Pulmonary artery endothelial cell (primary cell): ENCODE data around the gene DAGLB. TPM values are rescaled to one million over a fixed set of nuclear protein-coding genes. Genes with fewer than 3 reads are reported as not detected.
"Not testable (repeated sequence)": the region's sequence is repeated elsewhere in the genome, so short reads cannot be mapped to it uniquely, and the experiment has no call there.

Source experiments
- DNase-seq: peaks from one replicate; pipeline ENCODE4 v3.0.0-alpha.2; 2011; ENCODE audit warnings: low read depth, low spot score
- total RNA-seq: library from RNA; depleted of rRNA; stranded (reverse); fragments of >200 nt; gene quantifications from 2 replicates; pipeline ENCODE4 v1.2.3, GENCODE V29; 2014

The DAGLB gene
- total RNA-seq, 1 donor from 2014 or later = 14.0 TPM

GRCh38 chr7:6461946-6462550 lies 14.3 kb upstream of the DAGLB start:
- no peak for DNase-seq

GRCh38 chr7:6460990-6461584 lies 13.3 kb upstream of the DAGLB start:
- no peak for DNase-seq

- no peak for DNase-seq
These were observed 12.5 kb upstream of the DAGLB start for GRCh38 chr7:6460303-6460702.

GRCh38 chr7:6458676-6459075 lies 10.9 kb upstream of the DAGLB start:
- DNase-seq = not testable (repeated sequence)

- no peak for DNase-seq
These were observed 6.0 kb upstream of the DAGLB start for GRCh38 chr7:6453734-6454133.

- no peak for DNase-seq
These were observed 3.5 kb upstream of the DAGLB start for GRCh38 chr7:6451224-6451705.

GRCh38 chr7:6450591-6450990 lies 2.8 kb upstream of the DAGLB start:
- not testable (repeated sequence) for DNase-seq

GRCh38 chr7:6449884-6450283 lies 2.1 kb upstream of the DAGLB start:
- DNase-seq = not testable (repeated sequence)

- no peak for DNase-seq
These were observed 1.3 kb upstream of the DAGLB start for GRCh38 chr7:6448943-6449543.

GRCh38 chr7:6446838-6447580 lies 745 bp downstream of the DAGLB start:
- no peak for DNase-seq

- no peak for DNase-seq
These were observed 3.1 kb downstream of the DAGLB start for GRCh38 chr7:6444516-6445269.

GRCh38 chr7:6443372-6443941 lies 4.3 kb downstream of the DAGLB start:
- DNase-seq = no peak

- no peak for DNase-seq
These were observed 5.6 kb downstream of the DAGLB start for GRCh38 chr7:6442114-6442513.

- DNase-seq = no peak
These were observed 7.4 kb downstream of the DAGLB start for GRCh38 chr7:6440381-6440780.

- DNase-seq = no peak
These were observed 9.3 kb downstream of the DAGLB start for GRCh38 chr7:6438427-6438826.

GRCh38 chr7:6437251-6437650 lies 10.5 kb downstream of the DAGLB start:
- no peak for DNase-seq

- no peak for DNase-seq
These were observed 11.4 kb downstream of the DAGLB start for GRCh38 chr7:6436385-6436685.

GRCh38 chr7:6435486-6436384 lies 12.0 kb downstream of the DAGLB start:
- DNase-seq = no peak

- DNase-seq = no peak
These were observed 13.8 kb downstream of the DAGLB start for GRCh38 chr7:6433784-6434615.
